H1 (cell line): Measurements from ENCODE around the gene NDUFS3. TPM values are rescaled to one million over a fixed set of nuclear protein-coding genes. Genes with fewer than 3 reads are reported as not detected.

Experiments
- CTCF ChIA-PET: fragments of 300-600 bp; sonication (Branson Sonifier 250); formaldehyde crosslinking; loops from one replicate; lab custom pipeline; 2021; ENCODE audit not compliant: partially characterized antibody; lab: Charles Lee
- POLR2A ChIA-PET: fragments of 300-600 bp; sonication (Branson Sonifier 250); formaldehyde crosslinking; loops from one replicate; lab custom pipeline; 2021; ENCODE audit warnings: inconsistent platforms; ENCODE audit not compliant: partially characterized antibody; lab: Charles Lee
- DNase-seq, 2 experiments: peaks; one replicate each; pipeline versions ENCODE4 v3.0.0 to v3.0.0-alpha.2; 2010 to 2022; ENCODE audit warnings: low spot score in 2 of 2, low read depth in 1 of 2, mixed read lengths in 1 of 2
- FAIRE-seq: peaks from 2 replicates; lab custom pipeline; 2011; peaks lifted over from hg19 to GRCh38; lab: Jason Lieb, UNC
- H2AFZ ChIP-seq: 2 replicates; pipeline ENCODE4 v1.8.1; 2012; ENCODE audit warnings: low read length, inconsistent platforms
- H2AK5ac ChIP-seq: 2 replicates; pipeline ENCODE4 v1.6.1; 2013; ENCODE audit warnings: low read depth, low read length
- H2BK120ac ChIP-seq: replicated peaks from 2 replicates; pipeline ENCODE3; 2013; ENCODE audit warnings: low read depth, low read length, inconsistent platforms
- H2BK12ac ChIP-seq: 2 replicates; pipeline ENCODE4 v1.6.1; 2013; ENCODE audit warnings: low read depth, low read length
- H2BK15ac ChIP-seq: 2 replicates; pipeline ENCODE4 v1.6.1; 2013; ENCODE audit warnings: low read length
- H2BK20ac ChIP-seq: 2 replicates; pipeline ENCODE4 v1.6.1; 2013; ENCODE audit warnings: low read length
- H2BK5ac ChIP-seq: 2 replicates; pipeline ENCODE4 v1.6.1; 2013; ENCODE audit warnings: low read depth, low read length
- H3K14ac ChIP-seq: 2 replicates; pipeline ENCODE4 v1.6.1; 2013; ENCODE audit warnings: inconsistent platforms; ENCODE audit not compliant: insufficient read length
- H3K18ac ChIP-seq: 2 replicates; pipeline ENCODE4 v1.6.1; 2013; ENCODE audit warnings: low read length; ENCODE audit errors: extremely low read depth
- H3K23ac ChIP-seq: 2 replicates; pipeline ENCODE4 v1.6.1; 2013; ENCODE audit warnings: inconsistent platforms; ENCODE audit not compliant: insufficient read length
- H3K23me2 ChIP-seq: 2 replicates; pipeline ENCODE4 v1.6.1; 2013; ENCODE audit warnings: low read depth, low read length
- H3K27ac ChIP-seq: 2 replicates; pipeline ENCODE4 v1.6.1; 2011; ENCODE audit warnings: low read depth, low read length, inconsistent platforms
- H3K27me3 ChIP-seq, 4 experiments: replicated peaks in 1 of 4; 1 replicate in 1 of 4; 2 replicates in 3 of 4; pipeline versions ENCODE4 v1.6.1 to v1.8.1; 2011 to 2013; ENCODE audit warnings: low read length in 3 of 4, mild to moderate bottlenecking in 3 of 4, inconsistent platforms in 2 of 4, mixed read lengths in 2 of 4, moderate library complexity in 1 of 4; ENCODE audit not compliant: control insufficient read depth in 3 of 4, insufficient read depth in 3 of 4; ENCODE audit errors: extremely low read depth in 1 of 4
- H3K36me3 ChIP-seq, 4 experiments: 2 replicates each; pipeline versions ENCODE4 v1.6.1 to v1.8.1; 2011 to 2013; ENCODE audit warnings: mild to moderate bottlenecking in 4 of 4, low read length in 3 of 4, moderate library complexity in 2 of 4, control low read depth in 1 of 4, inconsistent platforms in 1 of 4; ENCODE audit not compliant: insufficient read depth in 4 of 4, control insufficient read depth in 2 of 4
- H3K4ac ChIP-seq: replicated peaks from 2 replicates; pipeline ENCODE3; 2013; ENCODE audit warnings: low read length, low read depth, mixed read lengths, inconsistent platforms; ENCODE audit not compliant: insufficient read length
- H3K4me1 ChIP-seq, 4 experiments: replicated peaks in 1 of 4; 1 replicate in 1 of 4; 2 replicates in 3 of 4; pipeline versions ENCODE4 v1.6.1 to v1.8.1; 2011 to 2013; ENCODE audit warnings: low read length in 3 of 4, inconsistent platforms in 2 of 4, mixed read lengths in 1 of 4; ENCODE audit not compliant: insufficient read depth in 4 of 4, control insufficient read depth in 3 of 4
- H3K4me2 ChIP-seq, 2 experiments: 2 replicates each; pipeline versions ENCODE4 v1.6.1 to v1.8.1; 2011 to 2013; ENCODE audit warnings: low read depth in 2 of 2, low read length in 2 of 2, control low read depth in 1 of 2, inconsistent platforms in 1 of 2, mild to moderate bottlenecking in 1 of 2; ENCODE audit not compliant: insufficient read depth in 1 of 2
- H3K4me3 ChIP-seq, 4 experiments: fragments of 200-600, 300-600 bp in 1 of 4; sonication (generic), shearing (Covaris generic), sonication (Bioruptor Twin) in 1 of 4; 2 replicates each; pipeline versions ENCODE4 v1.5.1 to v1.8.1; 2011 to 2016; ENCODE audit warnings: low read length in 4 of 4, low read depth in 3 of 4, control low read depth in 2 of 4, inconsistent platforms in 2 of 4, mild to moderate bottlenecking in 2 of 4, mixed read lengths in 1 of 4, moderate library complexity in 1 of 4; ENCODE audit not compliant: insufficient read depth in 2 of 4; ENCODE audit errors: extremely low read depth in 1 of 4
- H3K56ac ChIP-seq: replicated peaks from 2 replicates; pipeline ENCODE3; 2013; ENCODE audit warnings: low read depth, mild to moderate bottlenecking, mixed read lengths, low read length, inconsistent platforms; ENCODE audit not compliant: insufficient read length
- H3K79me1 ChIP-seq: 2 replicates; pipeline ENCODE4 v1.6.1; 2013; ENCODE audit warnings: low read depth, low read length, control low read depth
- H3K79me2 ChIP-seq, 2 experiments: 2 replicates each; pipeline versions ENCODE4 v1.6.1 to v1.8.1; 2012 to 2013; ENCODE audit warnings: low read length in 2 of 2, mild to moderate bottlenecking in 2 of 2, inconsistent platforms in 1 of 2; ENCODE audit not compliant: insufficient read depth in 2 of 2, control insufficient read depth in 1 of 2
- H3K9ac ChIP-seq, 4 experiments: replicated peaks in 1 of 4; 1 replicate in 1 of 4; 2 replicates in 3 of 4; pipeline versions ENCODE4 v1.6.1 to v1.8.1; 2011 to 2013; ENCODE audit warnings: low read depth in 3 of 4, low read length in 3 of 4, control low read depth in 2 of 4, mild to moderate bottlenecking in 2 of 4, moderate library complexity in 2 of 4, inconsistent platforms in 1 of 4; ENCODE audit errors: extremely low read depth in 1 of 4
- H3K9me3 ChIP-seq, 2 experiments: 2 replicates each; pipeline versions ENCODE4 v1.6.1 to v1.8.1; 2012 to 2013; ENCODE audit warnings: mild to moderate bottlenecking in 2 of 2, moderate library complexity in 2 of 2, control low read depth in 1 of 2, inconsistent platforms in 1 of 2, low read depth in 1 of 2, low read length in 1 of 2, mixed read lengths in 1 of 2; ENCODE audit not compliant: insufficient read depth in 2 of 2
- H4K20me1 ChIP-seq, 2 experiments: replicated peaks in 1 of 2; 2 replicates each; pipeline versions ENCODE3 to v1.8.1; 2011 to 2013; ENCODE audit warnings: inconsistent platforms in 2 of 2, low read length in 2 of 2, mild to moderate bottlenecking in 1 of 2; ENCODE audit not compliant: insufficient read depth in 2 of 2, control insufficient read depth in 1 of 2
- H4K5ac ChIP-seq: 2 replicates; pipeline ENCODE4 v1.6.1; 2013; ENCODE audit warnings: low read length, low read depth, mixed read lengths, inconsistent platforms; ENCODE audit not compliant: insufficient read length
- H4K8ac ChIP-seq: 2 replicates; pipeline ENCODE4 v1.8.0; 2013; ENCODE audit warnings: mild to moderate bottlenecking, moderate library complexity, low read length, inconsistent platforms; ENCODE audit not compliant: insufficient read depth; ENCODE audit errors: extremely low read depth
- H4K91ac ChIP-seq: replicated peaks from 2 replicates; pipeline ENCODE3; 2013; ENCODE audit warnings: low read length, mixed read lengths, inconsistent platforms; ENCODE audit not compliant: insufficient read length
- WGBS, 2 experiments: shearing (Covaris generic) in 1 of 2; methylation state at CpG; one replicate each; pipeline versions ENCODE4 v1.1.6 to v1.1.7; 2013 to 2015; ENCODE audit warnings: low lambda C conversion rate in 2 of 2, mixed read lengths in 2 of 2, inconsistent platforms in 1 of 2, low coverage in 1 of 2, missing lambda C conversion rate in 1 of 2; ENCODE audit not compliant: insufficient replicate concordance in 2 of 2, insufficient coverage in 1 of 2, insufficient read length in 1 of 2; ENCODE audit errors: extremely low coverage in 1 of 2, missing lambda C conversion rate in 1 of 2; 5-methylcytosine and 5-hydroxymethylcytosine counted together
- polyA plus RNA-seq, 7 experiments: library from polyadenylated mRNA; depleted of rRNA in 3 of 7; stranded (reverse) in 5 of 7; unstranded in 2 of 7; fragments of >200 nt in 5 of 7; fragments of 200-250 nt in 2 of 7; gene quantifications; 1 replicate in 5 of 7; 2 replicates in 1 of 7; 4 replicates in 1 of 7; pipeline versions ENCODE4 v1.2.1 to v1.2.3, GENCODE V29; 2011 to 2013; ENCODE audit warnings: missing spikeins in 2 of 7, mixed read lengths in 2 of 7
- total RNA-seq: library from RNA; stranded (reverse); fragmentation: NEBNext Ultra II Directional; extraction: Animal tissue kit (Norgen Biotek cat#: 25700); gene quantifications from 2 replicates; pipeline ENCODE4 v1.2.1, GENCODE V29; 2021

The NDUFS3 gene
- total and polyA plus RNA-seq, 2 of the 8 experiments (the other 6 are each of a cell fraction or from before 2014, with no cell fraction given): 135 to 241 TPM

DNA sequence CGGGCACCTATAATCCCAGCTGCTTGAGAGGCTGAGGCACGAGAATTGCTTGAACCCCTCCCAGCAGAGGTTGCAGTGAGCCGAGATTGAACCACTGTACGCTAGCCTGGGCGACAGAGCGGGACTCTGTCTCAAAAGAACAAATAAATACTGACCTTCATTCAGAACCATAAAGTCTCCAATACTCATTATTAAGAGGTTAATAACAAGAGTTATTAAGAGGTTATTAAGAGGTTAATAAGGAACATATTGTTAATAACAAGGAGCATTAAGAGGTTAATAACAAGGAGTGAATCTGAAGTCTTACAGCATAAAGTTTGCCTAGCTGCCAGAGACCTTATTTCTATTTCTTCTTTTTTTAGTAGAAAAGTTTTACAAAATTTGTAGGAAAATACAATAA is 33.6 kb upstream of the NDUFS3 start:
- no peak overlapping the region for H2AFZ ChIP-seq
- no peak for FAIRE-seq
- no peak overlapping the region for H3K4me3 ChIP-seq
- H4K20me1 ChIP-seq: peaks cover 25 to 31% of the 10 kb centered on the region in 2 experiments
- H2BK12ac ChIP-seq: no peak overlapping the region
- H2BK120ac ChIP-seq: no peak overlapping the region
- no peaks in the 10 kb centered on the region; a peak in 2 of 8 replicates for H3K36me3 ChIP-seq
- peaks cover 63 to 99% of the 10 kb centered on the region in 2 experiments for H3K79me2 ChIP-seq
- H4K91ac ChIP-seq: no peak overlapping the region
- H3K27ac ChIP-seq: no peak overlapping the region
- no peak overlapping the region for H2BK5ac ChIP-seq
- H4K5ac ChIP-seq: no peak overlapping the region
- H3K4me2 ChIP-seq: no peak overlapping the region
- H3K27me3 ChIP-seq: no peaks in the 10 kb centered on the region
- WGBS, 2 experiments: 100% methylated on average over 6 of the region's 6 CpGs; no CpG with 5 or more reads in 1 of the 2 experiments
- no peaks in the 10 kb centered on the region for H3K23me2 ChIP-seq
- H2BK20ac ChIP-seq: no peak overlapping the region
- no peak overlapping the region for H3K18ac ChIP-seq
- no peak overlapping the region for H3K56ac ChIP-seq
- DNase-seq: no peak
- H3K79me1 ChIP-seq: peaks cover 2% of the 10 kb centered on the region
- no peak overlapping the region for H3K23ac ChIP-seq
- H3K14ac ChIP-seq: no peak overlapping the region
- peaks cover 0 to 2% (median 0%) of the 10 kb centered on the region in 4 experiments; a peak in 1 of 7 replicates for H3K4me1 ChIP-seq
- no peak overlapping the region for H4K8ac ChIP-seq
- ChIA-PET POLR2A (interaction anchor here (1.1 to 2.8 kb wide), 5 partner anchors 9 to 29 kb away, joined by 3 to 7 read pairs (median 5); partner anchors contain the start of gene PTPMT1), CTCF (interaction anchor here (0.6 to 0.7 kb wide), 3 partner anchors 14 to 286 kb away, joined by 3 read pairs; no protein-coding TSS in a partner anchor)
- H2BK15ac ChIP-seq: no peak overlapping the region
- H3K9me3 ChIP-seq: no peaks in the 10 kb centered on the region
- no peak overlapping the region for H3K4ac ChIP-seq
- H2AK5ac ChIP-seq: no peak overlapping the region
- no peak overlapping the region for H3K9ac ChIP-seq
